Natural killer cell (primary cell): Measurements from ENCODE around the gene LCE1B. TPM values are rescaled to one million over a fixed set of nuclear protein-coding genes. Genes with fewer than 3 reads are reported as not detected.

Experiments
- ATAC-seq, 3 donors: fragments of 150-1000 bp in 2 of 3; fragments of 200-7000 bp in 1 of 3; cut with Tn5 transposase; 1 replicate in 1 of 3; 2 replicates in 2 of 3; pipeline ENCODE4 v1.10.0; 2021; ENCODE audit warnings: mild to moderate bottlenecking in 2 of 3, moderate library complexity in 2 of 3
- DNase-seq, 2 donors: peaks; one replicate each; pipeline versions ENCODE4 v3.0.0 to v3.0.0-alpha.2; 2013 to 2021; ENCODE audit warnings: mixed read lengths in 1 of 2
- H3K27ac ChIP-seq: one replicate; pipeline ENCODE4 v1.5.1; 2013; ENCODE audit warnings: mild to moderate bottlenecking, low read length
- H3K27me3 ChIP-seq: one replicate; pipeline ENCODE4 v1.6.1; 2013; ENCODE audit warnings: low read length; ENCODE audit not compliant: control insufficient read depth, insufficient read depth
- H3K36me3 ChIP-seq: one replicate; pipeline ENCODE4 v1.6.1; 2013; ENCODE audit warnings: low read length; ENCODE audit not compliant: control insufficient read depth, insufficient read depth
- H3K4me1 ChIP-seq: one replicate; pipeline ENCODE4 v1.6.1; 2013; ENCODE audit warnings: low read length; ENCODE audit not compliant: control insufficient read depth, insufficient read depth
- H3K4me3 ChIP-seq: one replicate; pipeline ENCODE4 v1.5.1; 2013; ENCODE audit warnings: low read length
- H3K9me3 ChIP-seq: one replicate; pipeline ENCODE4 v1.6.1; 2013; ENCODE audit warnings: low read length; ENCODE audit not compliant: control insufficient read depth, insufficient read depth
- H3K27ac Mint-ChIP-seq, 2 donors: one replicate each; pipeline ENCODE4 v1.8.0; 2022; ENCODE audit warnings: mild to moderate bottlenecking in 2 of 2, mixed read lengths in 2 of 2, moderate library complexity in 1 of 2
- H3K27me3 Mint-ChIP-seq, 2 donors: one replicate each; pipeline ENCODE4 v1.8.0; 2022; ENCODE audit warnings: low read depth in 2 of 2, mixed read lengths in 2 of 2
- H3K36me3 Mint-ChIP-seq: one replicate; pipeline ENCODE4 v1.8.0; 2022; ENCODE audit warnings: mixed read lengths
- H3K4me1 Mint-ChIP-seq, 2 donors: one replicate each; pipeline ENCODE4 v1.8.0; 2022; ENCODE audit warnings: mixed read lengths in 2 of 2
- H3K4me3 Mint-ChIP-seq: one replicate; pipeline ENCODE4 v1.8.0; 2022; ENCODE audit warnings: mild to moderate bottlenecking, moderate library complexity, mixed read lengths
- H3K9me3 Mint-ChIP-seq, 2 donors: one replicate each; pipeline ENCODE4 v1.8.0; 2022; ENCODE audit warnings: mixed read lengths in 2 of 2
- WGBS: methylation state at CpG from one replicate; pipeline ENCODE4 v1.1.7; 2013; ENCODE audit warnings: missing lambda C conversion rate; ENCODE audit not compliant: insufficient coverage; 5-methylcytosine and 5-hydroxymethylcytosine counted together
- intact Hi-C: fragments of 100-400 bp; cut with micrococcal nuclease; formaldehyde crosslinking; loops from one replicate; pipeline ENCODE4 v1.14.2; 2022
- total RNA-seq, 4 donors: library from RNA; stranded (reverse); fragments of 120-200 nt in 1 of 4; gene quantifications; one replicate each; pipeline versions ENCODE4 v1.2.3 to v1.2.4, GENCODE V29; 2013 to 2022
- TF ChIP-seq, protein P1 (sequence below): fragments of 200-600 bp; IDR thresholded peaks from one replicate; pipeline ENCODE4 v1.8.0; 2022; ENCODE audit warnings: antibody characterized with exemption

LCE1B gene
- total RNA-seq, 3 donors from 2014 or later (not counting 1 experiment from before 2014, with no cell fraction given) = not detected

DNA sequence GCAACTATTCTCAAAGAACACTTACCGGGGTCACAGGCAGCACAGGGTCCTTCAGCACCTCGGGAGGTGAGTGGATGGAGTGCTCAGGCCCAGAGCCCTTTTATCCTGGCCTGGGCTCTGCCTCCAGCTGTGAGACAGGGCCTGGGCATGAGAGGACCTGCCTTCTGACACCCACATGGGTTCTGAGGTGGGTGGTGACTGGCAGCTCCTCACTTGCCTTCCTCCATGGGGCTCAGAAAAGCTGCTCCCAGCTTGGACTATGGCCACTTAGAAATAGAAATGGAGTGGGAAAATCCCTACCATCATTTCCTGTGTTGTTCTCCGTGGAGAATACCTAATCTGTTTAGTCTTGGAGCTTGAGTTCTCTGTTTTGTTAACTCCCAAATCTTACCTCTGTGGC, 5.2 kb upstream of the LCE1B start, which contains the start of gene LCE1C:
TSS of gene LCE1C (minus strand) at position 76 of the 400 bp plus-strand sequence. CDS start 1,173 bp downstream, outside the sequence.
- Histone ChIP-seq H3K9me3 (no peaks in the 10 kb centered on the region), H3K4me3 (no peak within 1 kb of the TSS), H3K36me3 (no peaks in the 10 kb centered on the region), H3K4me1 (no peaks in the 10 kb centered on the region), H3K27me3 (no peaks in the 10 kb centered on the region), H3K27ac (no peak within 1 kb of the TSS)
- TF ChIP-seq, protein P1, sequence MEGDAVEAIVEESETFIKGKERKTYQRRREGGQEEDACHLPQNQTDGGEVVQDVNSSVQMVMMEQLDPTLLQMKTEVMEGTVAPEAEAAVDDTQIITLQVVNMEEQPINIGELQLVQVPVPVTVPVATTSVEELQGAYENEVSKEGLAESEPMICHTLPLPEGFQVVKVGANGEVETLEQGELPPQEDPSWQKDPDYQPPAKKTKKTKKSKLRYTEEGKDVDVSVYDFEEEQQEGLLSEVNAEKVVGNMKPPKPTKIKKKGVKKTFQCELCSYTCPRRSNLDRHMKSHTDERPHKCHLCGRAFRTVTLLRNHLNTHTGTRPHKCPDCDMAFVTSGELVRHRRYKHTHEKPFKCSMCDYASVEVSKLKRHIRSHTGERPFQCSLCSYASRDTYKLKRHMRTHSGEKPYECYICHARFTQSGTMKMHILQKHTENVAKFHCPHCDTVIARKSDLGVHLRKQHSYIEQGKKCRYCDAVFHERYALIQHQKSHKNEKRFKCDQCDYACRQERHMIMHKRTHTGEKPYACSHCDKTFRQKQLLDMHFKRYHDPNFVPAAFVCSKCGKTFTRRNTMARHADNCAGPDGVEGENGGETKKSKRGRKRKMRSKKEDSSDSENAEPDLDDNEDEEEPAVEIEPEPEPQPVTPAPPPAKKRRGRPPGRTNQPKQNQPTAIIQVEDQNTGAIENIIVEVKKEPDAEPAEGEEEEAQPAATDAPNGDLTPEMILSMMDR = no peak
- Mint-ChIP-seq H3K36me3 (no peaks in the 10 kb centered on the region), H3K27ac (no peak within 1 kb of the TSS), H3K4me3 (no peak within 1 kb of the TSS), H3K9me3 (no peaks in the 10 kb centered on the region), H3K4me1 (no peaks in the 10 kb centered on the region), H3K27me3 (peaks cover 10 to 39% of the 10 kb centered on the region in 2 donors)
- DNase-seq (no peak), ATAC-seq (no peak)
- WGBS = 73% methylated on average over 2 of the region's 3 CpGs
- intact Hi-C loops = no loop called here

DNA sequence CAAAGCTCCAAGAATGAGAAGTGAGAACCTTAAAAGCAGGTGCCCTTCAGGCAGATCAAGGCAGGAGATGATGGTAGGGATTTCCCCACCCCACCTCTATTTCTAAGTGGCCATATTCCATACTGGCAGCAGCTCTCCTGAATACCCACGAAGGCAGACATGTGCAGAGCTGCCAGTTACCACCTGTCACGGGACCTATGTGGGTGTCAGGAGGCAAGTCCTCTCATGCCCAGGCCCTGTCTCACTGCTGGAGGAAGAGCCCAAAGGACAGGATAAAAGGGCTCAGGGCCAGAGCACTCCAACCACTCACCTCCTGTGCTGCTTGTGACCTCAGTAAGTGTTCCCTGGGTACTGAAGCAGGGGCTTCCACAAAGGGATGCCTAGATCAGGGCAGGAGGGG, 721 bp upstream of the LCE1B start:
- ATAC-seq (no peak), DNase-seq (no peak)
- Mint-ChIP-seq H3K27ac (no peak overlapping the region), H3K4me3 (no peak overlapping the region), H3K4me1 (no peaks in the 10 kb centered on the region), H3K27me3 (peaks cover 9 to 16% of the 10 kb centered on the region in 2 donors), H3K36me3 (no peaks in the 10 kb centered on the region), H3K9me3 (no peaks in the 10 kb centered on the region)
- TF ChIP-seq, protein P1 = no peak
- 77% methylated on average over 2 of the region's 2 CpGs for WGBS
- intact Hi-C loops = no loop called here
- Histone ChIP-seq H3K36me3 (no peaks in the 10 kb centered on the region), H3K27me3 (no peaks in the 10 kb centered on the region), H3K27ac (no peak overlapping the region), H3K9me3 (no peaks in the 10 kb centered on the region), H3K4me3 (no peak overlapping the region), H3K4me1 (no peaks in the 10 kb centered on the region)

DNA sequence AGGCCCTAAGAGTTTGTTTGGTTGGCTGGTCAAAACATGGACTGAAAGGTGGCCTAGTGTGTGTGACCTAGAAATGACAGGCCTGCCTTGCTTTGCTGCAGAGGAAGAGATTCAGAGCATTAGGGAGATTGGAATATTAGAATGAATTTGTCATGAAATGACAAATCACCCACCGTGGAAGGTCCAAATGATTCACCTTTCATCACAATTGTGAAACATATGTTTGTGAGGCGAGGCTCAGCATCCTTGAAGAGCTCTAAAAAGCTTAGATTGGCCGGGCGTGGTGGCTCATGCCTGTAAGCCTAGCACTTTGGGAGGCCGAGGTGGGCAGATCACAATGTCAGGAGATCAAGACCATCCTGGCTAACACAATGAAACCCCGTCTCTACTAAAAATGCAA, 5.5 kb downstream of the LCE1B start:
- H3K27me3 Mint-ChIP-seq = peaks cover 6 to 11% of the 10 kb centered on the region in 2 donors
- H3K4me3 ChIP-seq = no peak overlapping the region
- no peak overlapping the region for H3K4me3 Mint-ChIP-seq
- H3K4me1 Mint-ChIP-seq = no peaks in the 10 kb centered on the region
- intact Hi-C loops = no loop called here
- whole genome bisulfite sequencing = 91% methylated on average over 6 of the region's 6 CpGs
- no peaks in the 10 kb centered on the region for H3K9me3 Mint-ChIP-seq
- TF ChIP-seq, protein P1 = no peak
- H3K9me3 ChIP-seq = no peaks in the 10 kb centered on the region
- H3K27me3 ChIP-seq = no peaks in the 10 kb centered on the region
- no peak for DNase-seq
- H3K36me3 ChIP-seq = no peaks in the 10 kb centered on the region
- ATAC-seq = no peak
- H3K27ac ChIP-seq = no peak overlapping the region
- H3K27ac Mint-ChIP-seq = no peak overlapping the region
- H3K36me3 Mint-ChIP-seq = no peaks in the 10 kb centered on the region
- no peaks in the 10 kb centered on the region for H3K4me1 ChIP-seq

DNA sequence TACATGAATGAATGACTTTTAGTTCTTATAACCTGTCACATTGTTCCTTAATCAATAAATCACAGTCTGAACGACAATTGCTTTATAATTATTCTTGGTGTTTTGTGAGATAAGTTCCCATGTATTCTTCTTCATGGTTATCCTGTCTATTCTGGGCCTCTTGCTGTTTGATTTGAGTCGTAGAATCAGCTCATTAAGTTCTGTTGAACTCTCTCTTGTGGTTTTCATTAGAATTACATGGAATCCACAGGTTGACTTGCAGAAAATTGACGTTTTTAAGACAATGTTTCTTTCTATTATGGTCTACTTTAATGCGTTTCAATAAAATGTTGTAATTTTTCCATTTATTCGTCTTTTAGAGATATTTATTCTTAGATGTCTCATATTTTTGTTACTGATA, 11.5 kb downstream of the LCE1B start:
- Mint-ChIP-seq H3K27me3 (peaks cover 13 to 35% of the 10 kb centered on the region in 2 donors), H3K27ac (no peak overlapping the region), H3K9me3 (no peaks in the 10 kb centered on the region), H3K36me3 (no peaks in the 10 kb centered on the region), H3K4me3 (no peak overlapping the region), H3K4me1 (no peaks in the 10 kb centered on the region)
- ATAC-seq (no peak), DNase-seq (no peak)
- intact Hi-C loops = no loop called here
- TF ChIP-seq, protein P1 = peak; percentile 49
- Histone ChIP-seq H3K9me3 (no peaks in the 10 kb centered on the region), H3K36me3 (no peaks in the 10 kb centered on the region), H3K27ac (no peak overlapping the region), H3K4me1 (no peaks in the 10 kb centered on the region), H3K27me3 (peaks cover 2% of the 10 kb centered on the region), H3K4me3 (no peak overlapping the region)
- 67% methylated on average over 1 of the region's 5 CpGs for WGBS
